OCI-LY3 (cell line): ENCODE results near the gene LTA4H.

Experiments used
- CTCF ChIP-seq: fragments of 200-600, 300-600 bp; sonication (generic); IDR thresholded peaks from 2 replicates; pipeline ENCODE4 v1.5.1; 2014; ENCODE audit warnings: antibody characterized with exemption, low read length, low read depth
- EZH2phosphoT487 ChIP-seq: fragments of 200-600 bp; shearing (Covaris generic); IDR thresholded peaks from 2 replicates; pipeline ENCODE4 v1.6.1; 2018; ENCODE audit warnings: antibody characterized with exemption, mixed run types, low read depth

GRCh38 chr12:96081596-96081995, 46.2 kb upstream of the LTA4H start:
- TF ChIP-seq CTCF (no peak), EZH2phosphoT487 (no peak)
